CD8-positive, alpha-beta memory T cell (primary cell): Measurements from ENCODE around the gene CAPN12. TPM values are rescaled to one million over a fixed set of nuclear protein-coding genes. Genes with fewer than 3 reads are reported as not detected.

ENCODE experiments used
- CTCF ChIA-PET: fragments of 350-600 bp; sonication (Branson Sonifier 250); formaldehyde crosslinking; loops from one replicate; lab custom pipeline; 2021; ENCODE audit warnings: antibody characterized with exemption; lab: Charles Lee
- POLR2A ChIA-PET: fragments of 350-600 bp; sonication (Branson Sonifier 250); formaldehyde crosslinking; loops from one replicate; lab custom pipeline; 2021; ENCODE audit warnings: antibody characterized with exemption; lab: Charles Lee
- DNase-seq, 5 donors: peaks; one replicate each; pipeline versions ENCODE4 v3.0.0 to v3.0.0-alpha.2; 2020 to 2022; ENCODE audit warnings: mixed read lengths in 1 of 5
- H3K27ac ChIP-seq: one replicate; pipeline ENCODE4 v1.7.0; 2013; ENCODE audit warnings: low read depth, mild to moderate bottlenecking, low read length, moderate library complexity
- H3K27me3 ChIP-seq: 2 replicates; pipeline ENCODE4 v1.7.0; 2013; ENCODE audit warnings: low read length, mild to moderate bottlenecking; ENCODE audit not compliant: insufficient read depth, poor library complexity, severe bottlenecking
- H3K36me3 ChIP-seq: 2 replicates; pipeline ENCODE4 v1.7.0; 2013; ENCODE audit warnings: mild to moderate bottlenecking, low read length, moderate library complexity; ENCODE audit not compliant: insufficient read depth
- H3K4me1 ChIP-seq: 2 replicates; pipeline ENCODE4 v1.7.0; 2013; ENCODE audit warnings: mild to moderate bottlenecking, low read length, moderate library complexity; ENCODE audit not compliant: insufficient read depth
- H3K4me3 ChIP-seq: 2 replicates; pipeline ENCODE4 v1.7.0; 2013; ENCODE audit warnings: mild to moderate bottlenecking, low read length
- H3K9me3 ChIP-seq: 2 replicates; pipeline ENCODE4 v1.7.0; 2013; ENCODE audit warnings: mild to moderate bottlenecking, low read length
- H3K27ac Mint-ChIP-seq, 8 donors: one replicate each; pipeline ENCODE4 v1.8.0; 2020 to 2021; ENCODE audit warnings: mixed read lengths in 8 of 8, mild to moderate bottlenecking in 6 of 8, inconsistent platforms in 3 of 8, moderate library complexity in 3 of 8
- H3K27me3 Mint-ChIP-seq, 2 donors: one replicate each; pipeline ENCODE4 v1.8.0; 2020 to 2021; ENCODE audit warnings: mixed read lengths in 2 of 2, mild to moderate bottlenecking in 1 of 2, moderate library complexity in 1 of 2
- H3K36me3 Mint-ChIP-seq, 3 donors: one replicate each; pipeline ENCODE4 v1.8.0; 2020 to 2021; ENCODE audit warnings: mixed read lengths in 3 of 3, inconsistent platforms in 1 of 3, mild to moderate bottlenecking in 1 of 3
- H3K4me1 Mint-ChIP-seq, 3 donors: one replicate each; pipeline ENCODE4 v1.8.0; 2020 to 2021; ENCODE audit warnings: mixed read lengths in 3 of 3, inconsistent platforms in 1 of 3, mild to moderate bottlenecking in 1 of 3
- H3K4me3 Mint-ChIP-seq, 7 donors: one replicate each; pipeline ENCODE4 v1.8.0; 2020 to 2021; ENCODE audit warnings: mixed read lengths in 7 of 7, mild to moderate bottlenecking in 6 of 7, moderate library complexity in 4 of 7, inconsistent platforms in 2 of 7
- H3K9me3 Mint-ChIP-seq, 5 donors: one replicate each; pipeline ENCODE4 v1.8.0; 2020 to 2022; ENCODE audit warnings: mixed read lengths in 5 of 5, mild to moderate bottlenecking in 3 of 5, moderate library complexity in 2 of 5, inconsistent platforms in 1 of 5
- polyA plus RNA-seq: library from polyadenylated mRNA; unstranded; fragments of 300-500 nt; fragmentation: Illumina TruSeq; gene quantifications from one replicate; pipeline ENCODE4 v1.2.3, GENCODE V29; 2021
- total RNA-seq, 2 experiments: library from RNA; stranded (reverse); gene quantifications; one replicate each; pipeline ENCODE4 v1.2.3, GENCODE V29; 2021

Gene CAPN12
- total and polyA plus RNA-seq, 3 experiments from 2014 or later = 5.2 to 19.5 (median 5.3) TPM

DNA sequence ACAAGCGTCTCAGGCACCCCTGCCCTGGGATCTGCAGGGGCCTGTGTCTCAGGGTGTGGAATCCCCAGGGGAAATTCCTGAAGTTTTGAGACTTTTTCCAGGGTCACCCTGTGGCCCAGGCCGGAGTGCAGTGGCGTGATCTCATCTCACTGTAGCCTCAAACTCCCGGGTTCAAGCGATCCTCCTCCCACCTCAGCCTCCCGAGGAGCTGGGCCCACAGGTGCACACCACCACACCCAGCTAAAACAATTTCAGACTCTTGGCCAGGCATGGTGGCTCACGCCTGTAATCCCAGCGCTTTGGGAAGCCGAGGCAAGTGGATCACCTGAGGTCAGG is 4.0 kb downstream of the CAPN12 start:
- H3K27ac ChIP-seq = no peak overlapping the region
- CTCF ChIA-PET = interaction anchor here (2.8 kb wide), 1 partner anchor 29 kb away, joined by 7 read pairs; no protein-coding TSS in a partner anchor
- POLR2A ChIA-PET = no interaction called here
- no peaks in the 10 kb centered on the region for H3K9me3 ChIP-seq
- H3K9me3 Mint-ChIP-seq = no peaks in the 10 kb centered on the region
- H3K4me1 Mint-ChIP-seq = peaks cover 21 to 35% (median 24%) of the 10 kb centered on the region in 3 donors
- H3K4me1 ChIP-seq = peaks cover 12% of the 10 kb centered on the region
- H3K36me3 ChIP-seq = no peaks in the 10 kb centered on the region
- H3K4me3 ChIP-seq = no peak overlapping the region
- H3K4me3 Mint-ChIP-seq = peak overlapping the region in 1 of 7 donors; percentile 57
- no peak for DNase-seq
- H3K27ac Mint-ChIP-seq = peak overlapping the region in 2 of 8 donors; percentile 70 to 78
- no peaks in the 10 kb centered on the region for H3K36me3 Mint-ChIP-seq
- no peaks in the 10 kb centered on the region for H3K27me3 ChIP-seq
- peaks cover 0 to 2% of the 10 kb centered on the region in 2 donors for H3K27me3 Mint-ChIP-seq

DNA sequence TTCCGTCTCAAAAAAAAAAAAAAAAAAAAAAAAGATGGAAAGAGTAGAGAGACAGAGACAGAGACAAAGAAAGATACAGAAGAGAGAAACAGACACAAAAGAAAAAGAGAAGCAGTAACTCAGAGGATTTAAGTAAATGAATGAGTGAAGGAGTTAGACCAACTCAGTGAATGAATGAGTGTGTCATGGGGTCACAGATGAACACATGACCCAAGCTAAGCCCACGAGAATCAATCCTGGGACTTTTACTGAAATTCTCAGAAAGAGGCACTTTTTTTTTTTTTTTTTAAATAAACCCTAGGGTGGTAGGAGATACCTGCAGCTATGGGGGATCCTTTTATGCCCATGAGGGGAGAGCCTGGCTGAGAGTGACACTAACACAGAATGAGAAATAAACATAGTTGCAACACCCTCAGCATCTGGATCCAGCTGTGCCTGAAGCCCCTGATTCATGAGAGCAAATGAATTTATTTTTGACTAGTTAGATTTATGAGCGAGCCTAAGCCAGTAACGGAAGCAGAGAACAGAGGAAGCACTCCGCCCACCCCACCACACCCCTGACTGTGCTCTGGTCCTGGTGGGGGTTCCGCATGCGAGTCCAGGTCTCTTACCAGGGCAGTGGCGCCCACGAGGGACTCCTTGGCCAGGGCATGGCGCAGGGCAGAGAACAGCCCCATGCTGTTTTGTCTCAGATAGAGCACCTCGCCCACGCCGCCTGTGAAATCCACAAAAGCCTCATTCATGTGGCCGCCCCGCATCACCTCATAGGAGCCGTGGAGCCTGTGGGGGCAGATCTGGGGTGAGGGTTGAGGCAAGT is 4.6 kb downstream of the CAPN12 start:
- Histone ChIP-seq H3K4me3 (no peak overlapping the region), H3K4me1 (peaks cover 17% of the 10 kb centered on the region), H3K9me3 (no peaks in the 10 kb centered on the region), H3K27ac (no peak overlapping the region), H3K36me3 (no peaks in the 10 kb centered on the region), H3K27me3 (no peaks in the 10 kb centered on the region)
- peak overlapping the region in 4 of 7 donors; percentile 43 to 66 (median 58) for H3K4me3 Mint-ChIP-seq
- peaks cover 0 to 1% (median 0%) of the 10 kb centered on the region in 5 donors for H3K9me3 Mint-ChIP-seq
- H3K36me3 Mint-ChIP-seq = no peaks in the 10 kb centered on the region
- H3K4me1 Mint-ChIP-seq = peaks cover 25 to 41% (median 30%) of the 10 kb centered on the region in 3 donors
- H3K27me3 Mint-ChIP-seq = peaks cover 0 to 3% of the 10 kb centered on the region in 2 donors
- CTCF ChIA-PET = interaction anchor here (2.8 kb wide), 1 partner anchor 30 kb away, joined by 7 read pairs; no protein-coding TSS in a partner anchor
- DNase-seq = peak in 2 of 5 donors; percentile 17 to 47
- POLR2A ChIA-PET = interaction anchor here (0.7 kb wide), 1 partner anchor 1273 kb away, joined by 6 read pairs; the partner anchor contains the start of gene ZNF569
- peak overlapping the region; percentile 21 to 78 (median 48) for H3K27ac Mint-ChIP-seq

DNA sequence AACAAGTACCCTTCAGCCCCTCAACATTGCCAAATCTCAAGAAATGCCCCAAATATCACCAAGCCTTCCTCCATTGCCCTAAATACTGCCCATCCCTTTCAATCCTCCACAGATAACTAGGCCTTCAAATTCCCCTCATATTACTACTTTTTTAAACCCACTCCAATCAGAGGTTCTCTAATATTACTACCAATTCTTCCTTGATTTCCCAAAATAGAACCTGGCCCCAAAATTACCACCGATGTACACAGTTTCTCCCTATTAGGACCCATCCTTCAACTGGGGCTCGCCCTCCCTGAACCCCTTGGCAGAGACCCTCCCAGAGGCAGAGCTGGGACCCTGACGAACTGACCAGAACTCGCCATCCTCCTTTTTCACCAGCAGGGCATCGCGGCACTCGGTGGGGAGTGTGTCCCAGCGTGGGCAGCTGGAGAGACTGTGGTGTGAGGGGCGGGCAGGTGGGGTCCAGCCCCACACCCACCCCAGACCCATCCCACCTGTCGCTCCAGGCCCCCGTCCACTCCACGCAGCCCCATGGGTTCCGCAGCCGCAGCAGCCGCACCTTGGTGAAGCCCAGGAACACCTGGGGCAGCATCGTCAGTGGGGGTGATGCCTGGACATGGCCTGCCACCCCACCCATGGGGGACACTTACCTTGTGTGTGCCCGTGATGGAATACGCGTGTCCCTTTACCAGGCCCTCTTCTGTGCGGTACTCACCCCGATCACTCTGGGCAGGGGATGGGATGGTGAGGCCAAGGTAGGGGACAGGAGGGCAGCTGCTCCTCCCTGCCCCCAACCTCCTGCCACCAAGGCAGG is 6.1 kb downstream of the CAPN12 start:
- Mint-ChIP-seq H3K4me1 (peaks cover 36 to 56% (median 44%) of the 10 kb centered on the region in 3 donors), H3K27ac (peak overlapping the region in 7 of 8 donors; percentile 2 to 83 (median 67)), H3K36me3 (no peaks in the 10 kb centered on the region), H3K4me3 (peak overlapping the region; percentile 34 to 87 (median 75)), H3K27me3 (peaks cover 0 to 3% of the 10 kb centered on the region in 2 donors), H3K9me3 (peaks cover 0 to 1% (median 0%) of the 10 kb centered on the region in 5 donors)
- H3K9me3 ChIP-seq = no peaks in the 10 kb centered on the region
- no peak for DNase-seq
- peaks cover 31% of the 10 kb centered on the region for H3K4me1 ChIP-seq
- POLR2A ChIA-PET = no interaction called here
- no peaks in the 10 kb centered on the region for H3K36me3 ChIP-seq
- H3K27ac ChIP-seq = no peak overlapping the region
- H3K4me3 ChIP-seq = no peak overlapping the region
- H3K27me3 ChIP-seq = no peaks in the 10 kb centered on the region
- CTCF ChIA-PET = interaction anchor here (0.6 to 1.5 kb wide), 2 partner anchors 31 to 192 kb away, joined by 3 to 4 read pairs; partner anchors contain the start of genes MRPS12 and SARS2

DNA sequence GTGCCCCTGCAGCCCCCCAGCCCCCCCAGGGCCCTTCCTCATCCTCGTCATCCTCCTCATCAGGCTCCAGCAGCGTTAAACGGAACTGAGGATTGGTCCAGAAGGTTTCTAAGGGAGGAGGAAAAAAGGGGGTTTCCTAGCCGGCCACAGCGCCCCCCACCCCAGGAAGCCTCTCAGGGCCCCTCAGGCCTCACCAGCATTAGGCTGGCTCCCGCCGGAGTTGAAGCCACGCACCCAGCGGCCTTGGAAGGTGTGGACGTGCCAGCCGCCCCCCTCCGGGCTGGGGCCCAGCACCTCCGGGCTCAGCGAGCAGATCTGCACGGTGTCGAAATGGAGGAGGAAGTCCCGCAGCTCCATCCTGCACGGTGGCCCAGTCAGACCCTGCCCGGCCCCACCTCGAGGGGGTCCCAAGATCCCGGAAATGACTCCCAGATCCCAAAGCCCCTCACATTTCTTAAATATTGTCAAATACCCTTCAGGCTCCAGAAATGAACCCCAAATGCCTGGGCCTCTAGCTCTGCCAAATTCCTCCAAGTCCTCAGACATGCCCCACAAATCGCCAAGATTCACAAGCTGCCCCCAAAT is 6.9 kb downstream of the CAPN12 start:
- no peaks in the 10 kb centered on the region for H3K27me3 ChIP-seq
- no peaks in the 10 kb centered on the region for H3K36me3 ChIP-seq
- Mint-ChIP-seq H3K9me3 (peaks cover 0 to 1% (median 0%) of the 10 kb centered on the region in 5 donors), H3K27ac (peak overlapping the region in 7 of 8 donors; percentile 2 to 90 (median 72)), H3K27me3 (peaks cover 0 to 3% of the 10 kb centered on the region in 2 donors), H3K36me3 (peaks cover 0 to 4% (median 0%) of the 10 kb centered on the region in 3 donors), H3K4me1 (peaks cover 36 to 63% (median 44%) of the 10 kb centered on the region in 3 donors), H3K4me3 (peak overlapping the region; percentile 19 to 87 (median 75))
- POLR2A ChIA-PET = no interaction called here
- H3K4me1 ChIP-seq = peaks cover 31% of the 10 kb centered on the region
- no peaks in the 10 kb centered on the region for H3K9me3 ChIP-seq
- CTCF ChIA-PET = interaction anchor here (1.5 kb wide), 1 partner anchor 193 kb away, joined by 4 read pairs; the partner anchor contains the start of genes MRPS12 and SARS2
- H3K4me3 ChIP-seq = no peak overlapping the region
- DNase-seq = no peak
- peak overlapping the region; percentile 1 for H3K27ac ChIP-seq

DNA sequence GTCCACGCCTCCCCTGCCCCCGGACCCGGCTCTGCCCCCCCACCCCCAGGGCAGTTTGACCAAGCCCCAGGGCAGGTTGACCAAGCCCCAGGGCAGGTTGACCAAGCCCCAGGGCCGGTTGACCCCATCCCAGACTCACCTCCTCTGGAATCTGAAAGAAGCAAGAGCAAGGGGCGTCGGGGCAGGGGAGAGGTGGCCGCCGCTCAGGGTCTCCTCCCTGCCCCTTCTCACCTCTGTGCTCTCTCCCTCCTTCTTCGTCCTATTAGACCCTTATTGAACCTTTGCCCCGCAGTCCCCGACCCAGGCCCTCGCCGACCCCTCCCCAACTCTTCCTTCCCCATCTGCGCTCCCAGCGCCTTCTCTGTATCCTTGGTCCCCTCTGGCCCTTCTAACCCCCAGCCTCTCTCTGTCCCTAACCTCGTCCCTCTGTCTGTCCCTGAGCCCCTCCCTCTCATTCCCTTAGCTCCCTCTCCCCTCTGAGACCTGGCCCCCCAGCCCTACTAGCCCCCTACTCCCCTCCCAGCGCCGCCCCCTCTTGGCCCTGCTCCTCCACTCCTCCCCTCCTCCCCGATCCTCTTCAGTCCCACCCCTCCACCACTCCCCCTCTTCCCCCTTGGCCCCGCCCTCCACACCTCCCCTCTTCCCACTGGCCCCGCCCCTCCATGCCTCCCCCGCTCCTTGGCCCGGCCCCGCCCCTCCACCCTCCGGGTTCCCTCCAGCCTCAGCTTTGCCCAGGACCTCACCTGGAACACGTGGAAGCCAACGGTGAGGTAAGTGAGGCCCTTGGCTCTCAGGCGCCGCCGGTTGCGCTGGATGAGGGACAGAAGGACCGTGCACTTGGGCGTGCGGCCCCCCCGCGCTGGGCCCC is 7.6 kb downstream of the CAPN12 start:
- H3K4me1 Mint-ChIP-seq = peaks cover 37 to 69% (median 44%) of the 10 kb centered on the region in 3 donors

DNA sequence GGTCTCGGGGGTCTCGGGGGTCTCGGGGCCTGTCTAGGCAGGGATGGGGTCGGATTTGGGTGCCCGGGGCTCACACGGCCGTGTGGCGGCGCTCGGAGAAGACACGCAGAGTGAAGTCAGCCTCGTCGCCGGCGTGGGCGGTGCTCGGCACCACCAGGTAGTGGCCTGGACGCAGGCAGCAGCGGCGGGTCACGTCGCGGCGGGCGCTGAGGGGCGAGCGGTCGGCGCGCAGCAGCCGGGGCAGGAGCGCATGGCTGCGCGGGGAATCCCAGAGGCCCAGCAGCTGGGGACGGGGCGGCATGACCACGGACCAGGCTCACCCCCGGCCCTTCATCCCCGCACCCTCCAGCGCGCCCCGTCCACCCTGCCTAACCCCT is 8.2 kb downstream of the CAPN12 start:
- H3K27me3 Mint-ChIP-seq = peaks cover 0 to 4% of the 10 kb centered on the region in 2 donors
- Histone ChIP-seq H3K4me1 (peaks cover 31% of the 10 kb centered on the region), H3K4me3 (no peak overlapping the region), H3K27ac (no peak overlapping the region), H3K9me3 (no peaks in the 10 kb centered on the region), H3K36me3 (no peaks in the 10 kb centered on the region), H3K27me3 (no peaks in the 10 kb centered on the region)
- ChIA-PET CTCF (no interaction called here), POLR2A (interaction anchor here (0.6 kb wide), 1 partner anchor 24 kb away, joined by 3 read pairs; no protein-coding TSS in a partner anchor)
- H3K9me3 Mint-ChIP-seq = peaks cover 0 to 1% (median 0%) of the 10 kb centered on the region in 5 donors
- peak; percentile 39 to 82 (median 66) for DNase-seq
- H3K36me3 Mint-ChIP-seq = peaks cover 0 to 13% (median 0%) of the 10 kb centered on the region in 3 donors
- H3K4me1 Mint-ChIP-seq = peaks cover 38 to 73% (median 44%) of the 10 kb centered on the region in 3 donors
- peak overlapping the region in 4 of 8 donors; percentile 11 to 66 (median 60) for H3K27ac Mint-ChIP-seq
- peak overlapping the region; percentile 45 to 80 (median 67) for H3K4me3 Mint-ChIP-seq

More for the DNA sequence above, 7.6 kb downstream of the CAPN12 start:
- Histone ChIP-seq H3K27ac (peak overlapping the region; percentile 1), H3K36me3 (no peaks in the 10 kb centered on the region), H3K27me3 (no peaks in the 10 kb centered on the region), H3K4me3 (no peak overlapping the region), H3K9me3 (no peaks in the 10 kb centered on the region), H3K4me1 (peaks cover 31% of the 10 kb centered on the region)
- H3K27ac Mint-ChIP-seq = peak overlapping the region in 5 of 8 donors; percentile 11 to 54 (median 41)
- H3K4me3 Mint-ChIP-seq = peak overlapping the region; percentile 40 to 73 (median 64)
- H3K36me3 Mint-ChIP-seq = peaks cover 0 to 8% (median 0%) of the 10 kb centered on the region in 3 donors
- CTCF ChIA-PET = no interaction called here
- peaks cover 0 to 3% of the 10 kb centered on the region in 2 donors for H3K27me3 Mint-ChIP-seq
- POLR2A ChIA-PET = interaction anchor here (0.6 kb wide), 1 partner anchor 24 kb away, joined by 3 read pairs; no protein-coding TSS in a partner anchor
- H3K9me3 Mint-ChIP-seq = peaks cover 0 to 1% (median 0%) of the 10 kb centered on the region in 5 donors
- peak; percentile 36 to 76 (median 57) for DNase-seq
